Prostate gland (tissue), 2 donors: ENCODE data around the gene LDB2. TPM values are rescaled to one million over a fixed set of nuclear protein-coding genes. Genes with fewer than 3 reads are reported as not detected.

Experiments
- DNase-seq: peaks from one replicate; pipeline ENCODE4 v3.0.0-alpha.2; 2019; ENCODE audit warnings: low spot score
- H3K27ac ChIP-seq, 2 donors: fragments of 200-600 bp; sonication (generic); 2 replicates each; pipeline ENCODE4 v1.5.1; 2017 to 2019
- H3K27me3 ChIP-seq: fragments of 200-600 bp; sonication (generic); replicated peaks from 2 replicates; pipeline ENCODE4 v1.5.1; 2019; ENCODE audit not compliant: insufficient read depth
- H3K36me3 ChIP-seq, 2 donors: fragments of 200-600 bp; sonication (generic); 1 replicate in 1 of 2; 2 replicates in 1 of 2; pipeline versions ENCODE4 v1.5.1 to v1.8.1; 2017 to 2019
- H3K4me1 ChIP-seq: fragments of 200-600 bp; sonication (generic); replicated peaks from 2 replicates; pipeline ENCODE4 v1.5.1; 2019
- H3K4me3 ChIP-seq, 2 donors: fragments of 200-600 bp; sonication (generic); 2 replicates each; pipeline ENCODE4 v1.5.1; 2017 to 2019
- H3K9me3 ChIP-seq: fragments of 200-600 bp; sonication (generic); 2 replicates; pipeline ENCODE4 v1.5.1; 2017
- CTCF ChIP-seq, 4 experiments: fragments of 200-600 bp in 2 of 4; fragments of 450-650 bp in 2 of 4; sonication (generic) in 2 of 4; IDR thresholded peaks; 1 replicate in 3 of 4; 2 replicates in 1 of 4; pipeline ENCODE4 v1.5.1; 2016 to 2019; ENCODE audit warnings: antibody characterized with exemption in 4 of 4, mild to moderate bottlenecking in 2 of 4, moderate library complexity in 2 of 4
- POLR2A ChIP-seq: fragments of 450-650 bp; IDR thresholded peaks from one replicate; pipeline ENCODE4 v1.6.1; 2016; ENCODE audit warnings: antibody characterized with exemption, mild to moderate bottlenecking
- POLR2AphosphoS5 ChIP-seq: sonication (generic); formaldehyde crosslinking; IDR thresholded peaks from one replicate; pipeline ENCODE4 v1.6.1; 2017; ENCODE audit warnings: antibody characterized with exemption
- WGBS: methylation state at CpG from one replicate; pipeline ENCODE4 v1.1.5; 2018; 5-methylcytosine and 5-hydroxymethylcytosine counted together
- intact Hi-C: fragments of 100-400 bp; cut with DNase I; formaldehyde crosslinking; loops from one replicate; pipeline ENCODE4 v1.14.2; 2022
- total RNA-seq, 2 donors: library from RNA; depleted of rRNA; stranded (reverse); fragments of >200 nt; gene quantifications; one replicate each; pipeline ENCODE4 v1.1.0, GENCODE V29; 2016

LDB2 gene
- total RNA-seq, 2 donors from 2014 or later, result 6.0 to 37.7 TPM

- no peak for DNase-seq
- Histone ChIP-seq H3K4me3 (no peak overlapping the region), H3K36me3 (no peaks in the 10 kb centered on the region), H3K27me3 (no peaks in the 10 kb centered on the region), H3K27ac (no peak overlapping the region), H3K9me3 (no peaks in the 10 kb centered on the region), H3K4me1 (no peaks in the 10 kb centered on the region)
- WGBS, result 86% methylated on average over 5 of the region's 5 CpGs
- intact Hi-C loops, result no loop called here
- TF ChIP-seq POLR2A (no peak), CTCF (IDR thresholded peaks at IDR 0.05) (no peak), POLR2AphosphoS5 (no peak)
These were observed 131.2 kb downstream of the LDB2 start for GRCh38 chr4:16767251-16767650.

- TF ChIP-seq POLR2A, result no peak
- TF ChIP-seq CTCF (IDR thresholded peaks at IDR 0.05), result no peak
- no peak for TF ChIP-seq POLR2AphosphoS5
- intact Hi-C loops, result no loop called here
- Histone ChIP-seq H3K27me3 (no peaks in the 10 kb centered on the region), H3K4me1 (no peaks in the 10 kb centered on the region), H3K4me3 (no peak overlapping the region), H3K27ac (no peak overlapping the region), H3K9me3 (no peaks in the 10 kb centered on the region), H3K36me3 (no peaks in the 10 kb centered on the region)
- WGBS, result 79% methylated on average over 5 of the region's 5 CpGs
- no peak for DNase-seq
These were observed 132.9 kb downstream of the LDB2 start for GRCh38 chr4:16765546-16765945.

GRCh38 chr4:16764622-16765021 lies 133.8 kb downstream of the LDB2 start:
- WGBS, result 73% methylated on average over 6 of the region's 6 CpGs
- Histone ChIP-seq H3K36me3 (no peaks in the 10 kb centered on the region), H3K27me3 (no peaks in the 10 kb centered on the region), H3K9me3 (no peaks in the 10 kb centered on the region), H3K27ac (no peak overlapping the region), H3K4me3 (no peak overlapping the region), H3K4me1 (no peaks in the 10 kb centered on the region)
- no peak for DNase-seq
- TF ChIP-seq CTCF (IDR thresholded peaks at IDR 0.05) (no peak), POLR2A (no peak), POLR2AphosphoS5 (no peak)
- intact Hi-C loops, result no loop called here

- Histone ChIP-seq H3K27ac (no peak overlapping the region), H3K36me3 (no peaks in the 10 kb centered on the region), H3K27me3 (no peaks in the 10 kb centered on the region), H3K4me3 (no peak overlapping the region), H3K9me3 (no peaks in the 10 kb centered on the region), H3K4me1 (no peaks in the 10 kb centered on the region)
- intact Hi-C loops, result no loop called here
- WGBS, result 27% methylated on average over 6 of the region's 6 CpGs
- no peak for TF ChIP-seq CTCF (IDR thresholded peaks at IDR 0.05)
- no peak for TF ChIP-seq POLR2A
- TF ChIP-seq POLR2AphosphoS5, result no peak
- DNase-seq, result no peak
These were observed 137.7 kb downstream of the LDB2 start for GRCh38 chr4:16760617-16761363.
